A204.1 (cell line): Measurements from ENCODE around the gene SSR4.

ENCODE experiments used
- FAIRE-seq: peaks from 2 replicates; lab custom pipeline; 2012; peaks lifted over from hg19 to GRCh38; lab: Jason Lieb, UNC

SSR4 gene

GRCh38 chrX:153831429-153832150 is 37.1 kb downstream of the SSR4 start:
- no peak for FAIRE-seq

GRCh38 chrX:153832728-153833127 is 38.3 kb downstream of the SSR4 start:
- no peak for FAIRE-seq

GRCh38 chrX:153836921-153837320 is 42.5 kb downstream of the SSR4 start:
- no peak for FAIRE-seq

- no peak for FAIRE-seq
Measured at GRCh38 chrX:153844509-153845082, 50.1 kb downstream of the SSR4 start.

- FAIRE-seq = no peak
Measured at GRCh38 chrX:153845195-153845594, 50.7 kb downstream of the SSR4 start.

GRCh38 chrX:153845842-153846241 is 51.4 kb downstream of the SSR4 start:
- FAIRE-seq = no peak
